ENCODE measurements around the gene SEC14L2. TPM values are rescaled to one million over a fixed set of nuclear protein-coding genes. Genes with fewer than 3 reads are reported as not detected.
A peak's percentile ranks its signal among the peaks of the same experiment; 100 is the strongest.

SEC14L2 gene
- total RNA-seq, 1 experiment from 2014 or later, result 8.2 TPM

GRCh38 chr22:30439836-30440235 lies 43.0 kb downstream of the SEC14L2 start:
- H3K18ac ChIP-seq (ENCODE audit: insufficient read length, low read depth, low read length), result no peak overlapping the region
- no peak overlapping the region for H2BK12ac ChIP-seq (ENCODE audit: insufficient read length, low read depth, low read length)
- no peak overlapping the region for H2BK120ac ChIP-seq (ENCODE audit: low read depth, low read length, poor library complexity, severe bottlenecking)
- no peak overlapping the region for H2BK20ac ChIP-seq (ENCODE audit: low read depth, low read length, poor library complexity, severe bottlenecking)
- no peaks in the 10 kb centered on the region for H4K20me1 ChIP-seq (ENCODE audit: control insufficient read depth, insufficient read depth, insufficient read length)
- no peaks in the 10 kb centered on the region for H3K27me3 ChIP-seq (ENCODE audit: insufficient read depth, low read length)
- H3K36me3 Mint-ChIP-seq (ENCODE audit: insufficient read depth in 1 of 3, low read depth in 3 of 3), result peaks cover 0 to 3% (median 0%) of the 10 kb centered on the region in 3 experiments; a peak in 1 of 7 replicates
- H3K79me1 ChIP-seq (ENCODE audit: insufficient read depth, low read depth, low read length, poor library complexity, severe bottlenecking), result no peaks in the 10 kb centered on the region
- H2BK5ac ChIP-seq (ENCODE audit: insufficient read length, low read length), result no peak overlapping the region
- H4K5ac ChIP-seq (ENCODE audit: insufficient read length, low read depth, low read length), result no peak overlapping the region
- H3K9me3 ChIP-seq (ENCODE audit: control insufficient read depth, low read depth, low read length), result no peaks in the 10 kb centered on the region
- H2BK15ac ChIP-seq (ENCODE audit: low read depth, low read length), result no peak overlapping the region
- TF ChIP-seq CTCF (conservative IDR thresholded peaks at IDR 0.05), result no peak
- H2AFZ ChIP-seq (ENCODE audit: low read length), result no peak overlapping the region
- H2AK5ac ChIP-seq (ENCODE audit: insufficient read length, low read length), result no peak overlapping the region
- H3K79me2 ChIP-seq (ENCODE audit: insufficient read depth, low read length), result no peaks in the 10 kb centered on the region
- no peaks in the 10 kb centered on the region for H3K4me1 ChIP-seq (ENCODE audit: insufficient read depth, low read length)
- H4K91ac ChIP-seq (ENCODE audit: insufficient read length, low read depth, low read length), result no peak overlapping the region
- no peak overlapping the region for H4K8ac ChIP-seq (replicated peaks; ENCODE audit: insufficient read length, low read depth, low read length)
- no peak overlapping the region for H3K56ac ChIP-seq (ENCODE audit: insufficient read length, low read depth, low read length)
- no peaks in the 10 kb centered on the region; a peak in 1 of 5 replicates for H3K9me3 Mint-ChIP-seq
- H3K4me3 Mint-ChIP-seq, result no peak overlapping the region
- H3T11ph ChIP-seq (ENCODE audit: low read length), result no peak overlapping the region
- H3K27ac ChIP-seq (ENCODE audit: insufficient read length, low read depth, low read length), result no peak overlapping the region
- no peak overlapping the region for H3K27ac Mint-ChIP-seq
- peaks cover 6% of the 10 kb centered on the region for H3K27me3 Mint-ChIP-seq (ENCODE audit: low read depth)
- no peak overlapping the region for H3K9ac ChIP-seq (ENCODE audit: extremely low read depth, insufficient read length, low read length)
- H3K14ac ChIP-seq (ENCODE audit: insufficient read depth, low read length), result peak overlapping the region; percentile 68; the same call in 1 of the 2 replicates
- WGBS (ENCODE audit: extremely low coverage, insufficient read length, low lambda C conversion rate), result no CpG with 5 or more reads among the region's 11 CpGs
- H3K4me1 Mint-ChIP-seq, result peaks cover 14 to 20% of the 10 kb centered on the region in 2 experiments; a peak in 3 of 4 replicates
- DNase-seq, result no peak
- H3K4ac ChIP-seq (ENCODE audit: low read depth, low read length), result no peak overlapping the region
- H3K23me2 ChIP-seq (ENCODE audit: insufficient read length, low read depth, low read length, poor library complexity, severe bottlenecking), result no peaks in the 10 kb centered on the region
- no peak overlapping the region for H3K4me2 ChIP-seq (ENCODE audit: insufficient read depth, insufficient read length, low read length)
- H3K23ac ChIP-seq (ENCODE audit: insufficient read length, low read depth, low read length), result no peak overlapping the region
